HG02938 (cell line): Measurements from ENCODE around the gene BPIFA2.

Experiments used
- ATAC-seq: cut with Tn5 transposase; IDR thresholded peaks from one replicate; pipeline ENCODE4 v1.9.1; 2021; ENCODE audit warnings: mild to moderate bottlenecking, moderate library complexity; ENCODE audit not compliant: unreplicated experiment

The BPIFA2 gene

GRCh38 chr20:33191955-33192354 lies 24.0 kb downstream of the BPIFA2 start:
- no peak for ATAC-seq

GRCh38 chr20:33192912-33193501 lies 25.0 kb downstream of the BPIFA2 start:
- no peak for ATAC-seq

GRCh38 chr20:33199026-33199425 lies 31.1 kb downstream of the BPIFA2 start:
- no peak for ATAC-seq

GRCh38 chr20:33202451-33202850 lies 34.5 kb downstream of the BPIFA2 start:
- ATAC-seq, result no peak

GRCh38 chr20:33203444-33203843 lies 35.5 kb downstream of the BPIFA2 start:
- no peak for ATAC-seq

- no peak for ATAC-seq
Measured at GRCh38 chr20:33209789-33210188, 41.8 kb downstream of the BPIFA2 start.

- ATAC-seq, result no peak
Measured at GRCh38 chr20:33210371-33210770, 42.4 kb downstream of the BPIFA2 start.

GRCh38 chr20:33211817-33212424 lies 44.0 kb downstream of the BPIFA2 start:
- ATAC-seq, result no peak

GRCh38 chr20:33217052-33217451 lies 49.1 kb downstream of the BPIFA2 start, which contains the start of gene BPIFA3:
Gene BPIFA3, plus strand, starts transcription at chr20:33217352. Its CDS starts 185 bp downstream, at chr20:33217537.
- no peak for ATAC-seq

- ATAC-seq, result no peak
Measured at GRCh38 chr20:33224399-33224798, 56.4 kb downstream of the BPIFA2 start.

GRCh38 chr20:33229843-33230242 lies 61.9 kb downstream of the BPIFA2 start:
- no peak for ATAC-seq
